H9 (cell line): ENCODE measurements around the gene KIF3B. TPM values are rescaled to one million over a fixed set of nuclear protein-coding genes. Genes with fewer than 3 reads are reported as not detected.

Experiments
- DNase-seq: peaks from one replicate; pipeline ENCODE4 v3.0.0-alpha.2; 2017
- H2AFZ ChIP-seq: one replicate; pipeline ENCODE4 v1.6.1; 2013; ENCODE audit warnings: mild to moderate bottlenecking, low read length, control low read depth, moderate library complexity
- H2AK5ac ChIP-seq: 2 replicates; pipeline ENCODE4 v1.6.1; 2013; ENCODE audit warnings: low read length, control low read depth, mixed read lengths; ENCODE audit not compliant: insufficient read length
- H2BK120ac ChIP-seq: one replicate; pipeline ENCODE4 v1.6.1; 2013; ENCODE audit warnings: low read depth, mild to moderate bottlenecking, low read length, control low read depth, inconsistent platforms; ENCODE audit not compliant: poor library complexity, severe bottlenecking
- H2BK12ac ChIP-seq: 2 replicates; pipeline ENCODE4 v1.6.1; 2013; ENCODE audit warnings: low read length, control low read depth, mixed read lengths, low read depth; ENCODE audit not compliant: insufficient read length
- H2BK15ac ChIP-seq: 2 replicates; pipeline ENCODE4 v1.6.1; 2013; ENCODE audit warnings: low read depth, low read length, control low read depth
- H2BK20ac ChIP-seq: one replicate; pipeline ENCODE4 v1.6.1; 2013; ENCODE audit warnings: low read depth, mild to moderate bottlenecking, low read length, control low read depth, inconsistent platforms; ENCODE audit not compliant: poor library complexity, severe bottlenecking
- H2BK5ac ChIP-seq: 2 replicates; pipeline ENCODE4 v1.6.1; 2013; ENCODE audit warnings: low read length, control low read depth, mixed read lengths; ENCODE audit not compliant: insufficient read length
- H3K14ac ChIP-seq: 2 replicates; pipeline ENCODE4 v1.6.1; 2013; ENCODE audit warnings: low read length, control low read depth; ENCODE audit not compliant: insufficient read depth
- H3K18ac ChIP-seq: 2 replicates; pipeline ENCODE4 v1.6.1; 2013; ENCODE audit warnings: low read depth, mild to moderate bottlenecking, mixed read lengths, low read length, control low read depth; ENCODE audit not compliant: insufficient read length
- H3K23ac ChIP-seq: 2 replicates; pipeline ENCODE4 v1.6.1; 2013; ENCODE audit warnings: low read length, control low read depth, mixed read lengths, low read depth; ENCODE audit not compliant: insufficient read length
- H3K23me2 ChIP-seq: 2 replicates; pipeline ENCODE4 v1.6.1; 2013; ENCODE audit warnings: low read depth, mild to moderate bottlenecking, mixed read lengths, low read length, control low read depth; ENCODE audit not compliant: insufficient read length, poor library complexity, severe bottlenecking
- H3K27ac ChIP-seq: 2 replicates; pipeline ENCODE4 v1.5.1; 2013; ENCODE audit warnings: low read length, control low read depth, mixed read lengths, low read depth; ENCODE audit not compliant: insufficient read length
- H3K27me3 ChIP-seq: 2 replicates; pipeline ENCODE4 v1.6.1; 2013; ENCODE audit warnings: low read length, control low read depth, inconsistent platforms; ENCODE audit not compliant: insufficient read depth
- H3K4ac ChIP-seq: 2 replicates; pipeline ENCODE4 v1.6.1; 2013; ENCODE audit warnings: low read depth, mild to moderate bottlenecking, control low read depth, inconsistent platforms, low read length, moderate library complexity
- H3K4me1 ChIP-seq: 2 replicates; pipeline ENCODE4 v1.6.1; 2013; ENCODE audit warnings: low read length, control low read depth, inconsistent platforms; ENCODE audit not compliant: insufficient read depth
- H3K4me2 ChIP-seq: 2 replicates; pipeline ENCODE4 v1.6.1; 2013; ENCODE audit warnings: low read length, control low read depth, mixed read lengths; ENCODE audit not compliant: insufficient read length, insufficient read depth
- H3K56ac ChIP-seq: 2 replicates; pipeline ENCODE4 v1.6.1; 2013; ENCODE audit warnings: low read depth, mild to moderate bottlenecking, mixed read lengths, low read length, control low read depth; ENCODE audit not compliant: insufficient read length
- H3K79me1 ChIP-seq: 2 replicates; pipeline ENCODE4 v1.6.1; 2013; ENCODE audit warnings: low read depth, mild to moderate bottlenecking, moderate library complexity, low read length, control low read depth, inconsistent platforms; ENCODE audit not compliant: insufficient read depth, poor library complexity, severe bottlenecking
- H3K79me2 ChIP-seq: 2 replicates; pipeline ENCODE4 v1.6.1; 2013; ENCODE audit warnings: low read length, control low read depth, inconsistent platforms; ENCODE audit not compliant: insufficient read depth
- H3K9ac ChIP-seq: 2 replicates; pipeline ENCODE4 v1.6.1; 2013; ENCODE audit warnings: low read length, control low read depth, mixed read lengths; ENCODE audit not compliant: insufficient read length; ENCODE audit errors: extremely low read depth
- H3K9me3 ChIP-seq: one replicate; pipeline ENCODE4 v1.6.1; 2013; ENCODE audit warnings: low read depth, low read length, inconsistent platforms; ENCODE audit not compliant: control insufficient read depth
- H3T11ph ChIP-seq: one replicate; pipeline ENCODE4 v1.6.1; 2013; ENCODE audit warnings: mild to moderate bottlenecking, low read length, control low read depth, inconsistent platforms
- H4K20me1 ChIP-seq: one replicate; pipeline ENCODE4 v1.6.1; 2013; ENCODE audit not compliant: control insufficient read depth, insufficient read length, insufficient read depth
- H4K5ac ChIP-seq: 2 replicates; pipeline ENCODE4 v1.6.1; 2013; ENCODE audit warnings: low read depth, mild to moderate bottlenecking, mixed read lengths, low read length, control low read depth; ENCODE audit not compliant: insufficient read length
- H4K8ac ChIP-seq: replicated peaks from 2 replicates; pipeline ENCODE4 v1.6.1; 2013; ENCODE audit warnings: low read length, control low read depth, mixed read lengths, low read depth; ENCODE audit not compliant: insufficient read length
- H4K91ac ChIP-seq: 2 replicates; pipeline ENCODE4 v1.6.1; 2013; ENCODE audit warnings: low read depth, mild to moderate bottlenecking, moderate library complexity, mixed read lengths, low read length, control low read depth; ENCODE audit not compliant: insufficient read length
- H3K27ac Mint-ChIP-seq, 3 experiments: 2 replicates in 2 of 3; 3 replicates in 1 of 3; pipeline ENCODE4 v1.8.0; 2020 to 2021; ENCODE audit warnings: mixed read lengths in 3 of 3, mild to moderate bottlenecking in 1 of 3, moderate library complexity in 1 of 3
- H3K27me3 Mint-ChIP-seq: 2 replicates; pipeline ENCODE4 v1.8.0; 2021; ENCODE audit warnings: low read depth, mild to moderate bottlenecking, moderate library complexity, mixed read lengths
- H3K36me3 Mint-ChIP-seq, 3 experiments: 2 replicates in 2 of 3; 3 replicates in 1 of 3; pipeline ENCODE4 v1.8.0; 2020 to 2021; ENCODE audit warnings: low read depth in 3 of 3, mixed read lengths in 3 of 3; ENCODE audit not compliant: insufficient read depth in 1 of 3
- H3K4me1 Mint-ChIP-seq, 2 experiments: 2 replicates each; pipeline ENCODE4 v1.8.0; 2020; ENCODE audit warnings: mixed read lengths in 2 of 2
- H3K4me3 Mint-ChIP-seq, 2 experiments: 2 replicates in 1 of 2; 3 replicates in 1 of 2; pipeline ENCODE4 v1.8.0; 2020 to 2021; ENCODE audit warnings: mild to moderate bottlenecking in 2 of 2, mixed read lengths in 2 of 2, moderate library complexity in 1 of 2
- H3K9me3 Mint-ChIP-seq, 2 experiments: 2 replicates in 1 of 2; 3 replicates in 1 of 2; pipeline ENCODE4 v1.8.0; 2020; ENCODE audit warnings: mild to moderate bottlenecking in 2 of 2, mixed read lengths in 2 of 2, moderate library complexity in 1 of 2
- CTCF ChIP-seq: fragments of 200-600 bp; sonication (generic); conservative IDR thresholded peaks from 3 replicates; pipeline ENCODE4 v1.8.0; 2021; ENCODE audit warnings: antibody characterized with exemption, mild to moderate bottlenecking
- WGBS: extraction: QIAGEN DNeasy Blood & Tissue Kit; methylation state at CpG from one replicate; pipeline ENCODE4 v1.1.7; 2013; ENCODE audit warnings: missing lambda C conversion rate, low lambda C conversion rate, mixed read lengths; ENCODE audit not compliant: insufficient read length; ENCODE audit errors: extremely low coverage; 5-methylcytosine and 5-hydroxymethylcytosine counted together
- total RNA-seq: library from RNA; stranded (reverse); gene quantifications from 2 replicates; pipeline ENCODE4 v1.2.1, GENCODE V29; 2021

Gene KIF3B
- total RNA-seq, 1 experiment from 2014 or later, result 29.7 TPM

DNA sequence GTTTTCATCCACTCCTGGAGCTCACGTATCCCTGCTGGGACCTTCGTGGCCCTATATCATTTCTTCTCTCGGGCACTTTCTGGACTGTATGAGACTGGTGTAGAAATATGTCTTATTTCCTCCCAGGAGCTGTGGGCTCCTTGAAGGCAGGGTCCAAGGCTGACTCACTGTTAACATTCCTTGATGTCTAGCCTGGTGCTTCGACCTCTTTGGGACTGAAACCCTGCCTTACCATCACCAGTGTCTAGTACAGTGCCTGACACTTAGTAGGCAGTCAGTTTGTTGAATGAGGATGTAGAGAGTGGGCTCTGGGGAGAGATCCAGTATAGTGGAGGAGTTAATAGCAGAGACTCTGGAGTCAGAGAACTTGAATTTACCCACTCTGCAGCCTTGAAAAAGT, 46.2 kb upstream of the KIF3B start:
- no peak overlapping the region for H3K4ac ChIP-seq
- no peak overlapping the region for H2BK15ac ChIP-seq
- no peak overlapping the region for H3K4me3 Mint-ChIP-seq
- H3K18ac ChIP-seq, result no peak overlapping the region
- H3K27ac Mint-ChIP-seq, result no peak overlapping the region
- no peak overlapping the region for H3K23ac ChIP-seq
- H4K5ac ChIP-seq, result no peak overlapping the region
- no peak overlapping the region for H2BK5ac ChIP-seq
- no peak overlapping the region for H3K27ac ChIP-seq
- no peaks in the 10 kb centered on the region for H3K9me3 Mint-ChIP-seq
- no CpG with 5 or more reads among the region's 4 CpGs for WGBS
- H2AK5ac ChIP-seq, result no peak overlapping the region
- H3K4me1 Mint-ChIP-seq, result no peaks in the 10 kb centered on the region
- H3K27me3 ChIP-seq, result no peaks in the 10 kb centered on the region
- H3K4me1 ChIP-seq, result no peaks in the 10 kb centered on the region
- no peaks in the 10 kb centered on the region for H3K79me2 ChIP-seq
- TF ChIP-seq CTCF, result no peak
- no peak overlapping the region for H2BK120ac ChIP-seq
- H3K79me1 ChIP-seq, result no peaks in the 10 kb centered on the region
- no peak overlapping the region for H2BK12ac ChIP-seq
- H3K23me2 ChIP-seq, result no peaks in the 10 kb centered on the region
- H2AFZ ChIP-seq, result no peak overlapping the region
- H3K27me3 Mint-ChIP-seq, result no peaks in the 10 kb centered on the region; the same call in 1 of the 2 replicates
- H3K14ac ChIP-seq, result no peak overlapping the region
- no peak overlapping the region for H2BK20ac ChIP-seq
- H3T11ph ChIP-seq, result no peak overlapping the region
- no peak for DNase-seq
- H3K56ac ChIP-seq, result no peak overlapping the region
- no peaks in the 10 kb centered on the region for H4K20me1 ChIP-seq
- H3K9me3 ChIP-seq, result no peaks in the 10 kb centered on the region
- no peak overlapping the region for H4K8ac ChIP-seq
- H3K36me3 Mint-ChIP-seq, result peaks cover 36 to 72% (median 68%) of the 10 kb centered on the region in 3 experiments; a peak in 6 of 7 replicates
- no peak overlapping the region for H4K91ac ChIP-seq
- no peak overlapping the region for H3K9ac ChIP-seq
- no peak overlapping the region for H3K4me2 ChIP-seq
